Mesothelial cell of epicardium (in vitro differentiated cells): ENCODE results near the gene CCSER1. TPM values are rescaled to one million over a fixed set of nuclear protein-coding genes. Genes with fewer than 3 reads are reported as not detected.
A peak's percentile ranks its signal among the peaks of the same experiment; 100 is the strongest.

Experiments used
- DNase-seq, 2 experiments: peaks; one replicate each; pipeline ENCODE4 v3.0.0; 2021; ENCODE audit warnings: low spot score in 2 of 2; ENCODE audit not compliant: unreplicated experiment in 2 of 2
- H3K27ac Mint-ChIP-seq: 2 replicates; pipeline ENCODE4 v1.8.0; 2021; ENCODE audit warnings: mixed read lengths
- H3K27me3 Mint-ChIP-seq: 2 replicates; pipeline ENCODE4 v1.8.0; 2021; ENCODE audit warnings: low read depth, mixed read lengths
- H3K36me3 Mint-ChIP-seq: 2 replicates; pipeline ENCODE4 v1.8.0; 2021; ENCODE audit warnings: mixed read lengths
- H3K4me1 Mint-ChIP-seq: 2 replicates; pipeline ENCODE4 v1.8.0; 2021; ENCODE audit warnings: mixed read lengths
- H3K4me3 Mint-ChIP-seq: 2 replicates; pipeline ENCODE4 v1.8.0; 2021; ENCODE audit warnings: mild to moderate bottlenecking, moderate library complexity, mixed read lengths
- H3K9me3 Mint-ChIP-seq: 2 replicates; pipeline ENCODE4 v1.8.0; 2021; ENCODE audit warnings: mixed read lengths
- total RNA-seq: library from RNA; stranded (reverse); gene quantifications from 3 replicates; pipeline ENCODE4 v1.2.1, GENCODE V29; 2021
- TF ChIP-seq, protein P1 (sequence below): fragments of 200-600 bp; sonication (generic); IDR thresholded peaks from one replicate; pipeline ENCODE4 v1.5.0; 2021; ENCODE audit warnings: antibody characterized with exemption; ENCODE audit not compliant: unreplicated experiment

Gene CCSER1
- total RNA-seq, 1 donor from 2014 or later, result 7.2 TPM

DNA sequence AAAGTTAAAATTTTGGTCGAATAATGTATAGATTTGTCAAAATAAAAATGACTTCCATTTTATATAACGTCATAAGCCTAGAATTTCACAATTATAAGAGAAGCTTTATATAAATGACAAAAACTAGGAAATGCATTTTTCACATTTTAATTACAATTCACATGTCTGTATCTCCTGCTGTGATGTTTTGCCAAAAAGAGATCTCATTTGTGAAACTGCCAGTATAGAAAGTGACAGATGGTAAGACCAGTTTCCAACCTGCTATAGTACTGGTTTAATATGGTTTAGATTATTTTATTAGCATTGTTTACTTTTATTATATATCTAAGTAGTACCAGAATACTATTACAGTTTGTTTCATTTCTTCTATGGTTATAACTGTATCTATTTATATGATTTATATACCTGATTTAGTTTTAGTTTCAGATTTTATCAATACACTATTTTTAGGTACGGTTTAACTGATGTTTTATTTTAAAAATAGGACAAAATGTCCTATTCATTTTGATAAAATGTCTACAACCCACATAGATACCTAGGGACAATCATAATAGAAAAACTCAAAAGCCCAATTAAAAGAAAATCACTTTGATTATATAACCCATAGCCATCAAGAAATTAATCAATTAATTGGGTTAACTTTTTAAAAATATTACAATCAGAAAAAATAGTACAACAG lies 5.4 kb upstream of the CCSER1 start:
- TF ChIP-seq, protein P1, sequence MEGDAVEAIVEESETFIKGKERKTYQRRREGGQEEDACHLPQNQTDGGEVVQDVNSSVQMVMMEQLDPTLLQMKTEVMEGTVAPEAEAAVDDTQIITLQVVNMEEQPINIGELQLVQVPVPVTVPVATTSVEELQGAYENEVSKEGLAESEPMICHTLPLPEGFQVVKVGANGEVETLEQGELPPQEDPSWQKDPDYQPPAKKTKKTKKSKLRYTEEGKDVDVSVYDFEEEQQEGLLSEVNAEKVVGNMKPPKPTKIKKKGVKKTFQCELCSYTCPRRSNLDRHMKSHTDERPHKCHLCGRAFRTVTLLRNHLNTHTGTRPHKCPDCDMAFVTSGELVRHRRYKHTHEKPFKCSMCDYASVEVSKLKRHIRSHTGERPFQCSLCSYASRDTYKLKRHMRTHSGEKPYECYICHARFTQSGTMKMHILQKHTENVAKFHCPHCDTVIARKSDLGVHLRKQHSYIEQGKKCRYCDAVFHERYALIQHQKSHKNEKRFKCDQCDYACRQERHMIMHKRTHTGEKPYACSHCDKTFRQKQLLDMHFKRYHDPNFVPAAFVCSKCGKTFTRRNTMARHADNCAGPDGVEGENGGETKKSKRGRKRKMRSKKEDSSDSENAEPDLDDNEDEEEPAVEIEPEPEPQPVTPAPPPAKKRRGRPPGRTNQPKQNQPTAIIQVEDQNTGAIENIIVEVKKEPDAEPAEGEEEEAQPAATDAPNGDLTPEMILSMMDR, result no peak
- Mint-ChIP-seq H3K4me3 (no peak overlapping the region), H3K4me1 (peaks cover 2% of the 10 kb centered on the region), H3K27me3 (peaks cover 21% of the 10 kb centered on the region), H3K9me3 (no peaks in the 10 kb centered on the region), H3K27ac (no peak overlapping the region), H3K36me3 (no peaks in the 10 kb centered on the region)
- DNase-seq, result no peak

DNA sequence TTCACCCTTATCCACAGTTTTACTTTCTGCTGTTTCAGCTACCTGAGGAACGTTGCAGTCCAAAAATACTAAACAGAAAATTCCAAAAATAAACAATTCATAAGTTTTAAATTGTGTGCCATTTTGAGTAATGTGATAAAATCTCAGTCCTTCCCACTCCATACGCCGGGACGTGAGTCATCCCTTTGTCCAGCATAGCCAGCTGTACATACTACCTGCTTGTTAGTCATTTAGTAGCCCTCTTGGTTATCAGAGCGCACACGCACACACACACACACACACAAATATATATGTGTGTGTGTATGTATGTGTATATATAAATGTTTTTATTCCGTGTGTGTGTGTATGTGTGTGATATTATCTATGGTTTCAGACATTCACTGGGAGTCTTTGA lies 4.8 kb upstream of the CCSER1 start:
- Mint-ChIP-seq H3K27me3 (peaks cover 25% of the 10 kb centered on the region), H3K36me3 (no peaks in the 10 kb centered on the region), H3K4me1 (peaks cover 4% of the 10 kb centered on the region), H3K27ac (no peak overlapping the region), H3K4me3 (no peak overlapping the region), H3K9me3 (no peaks in the 10 kb centered on the region)
- no peak for DNase-seq
- TF ChIP-seq, protein P1, result no peak

DNA sequence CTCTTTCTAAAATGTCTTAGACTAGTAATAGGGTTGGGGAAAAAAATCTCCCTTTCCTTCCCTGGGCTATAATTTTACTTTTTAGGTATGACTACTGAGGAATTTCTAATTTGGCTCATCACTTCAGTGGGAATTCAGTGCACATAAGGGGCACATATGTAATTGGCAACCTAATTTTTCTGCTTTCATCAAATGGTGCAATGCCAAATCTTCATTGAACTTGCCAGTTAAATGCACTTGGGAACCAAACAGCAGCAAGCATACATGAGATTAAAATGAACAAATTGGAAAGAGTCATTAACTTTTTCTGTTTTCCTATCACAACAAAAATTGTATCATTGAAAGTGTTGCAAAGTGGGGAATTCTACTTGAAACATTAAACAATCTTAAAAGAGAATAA lies 2.9 kb upstream of the CCSER1 start:
- Mint-ChIP-seq H3K9me3 (no peaks in the 10 kb centered on the region), H3K27ac (no peak overlapping the region), H3K36me3 (no peaks in the 10 kb centered on the region), H3K4me3 (no peak overlapping the region), H3K4me1 (peaks cover 14% of the 10 kb centered on the region), H3K27me3 (peaks cover 36% of the 10 kb centered on the region)
- DNase-seq, result no peak
- TF ChIP-seq, protein P1, result no peak

DNA sequence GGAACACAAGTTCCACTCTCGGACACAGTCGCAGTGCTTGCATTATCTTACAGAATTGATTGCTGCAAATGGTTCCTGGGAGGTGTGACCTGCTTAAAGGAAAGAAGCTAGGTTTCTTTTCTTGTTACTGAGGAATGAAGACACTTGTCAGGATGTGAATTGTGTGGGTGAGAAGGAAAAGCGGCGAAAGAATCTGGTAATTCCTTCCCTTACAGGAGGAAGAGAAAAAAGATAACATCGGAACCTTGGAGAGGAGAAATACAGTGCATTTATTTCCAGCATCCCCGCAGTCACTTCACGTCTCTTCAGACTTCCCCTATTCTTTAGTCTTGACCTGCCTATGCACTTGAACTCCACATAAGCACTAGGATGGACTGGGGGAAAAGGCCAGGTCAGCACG lies 389 bp upstream of the CCSER1 start:
- Mint-ChIP-seq H3K27me3 (peaks cover 42% of the 10 kb centered on the region), H3K27ac (peak overlapping the region; percentile 1), H3K4me1 (peaks cover 14% of the 10 kb centered on the region), H3K36me3 (no peaks in the 10 kb centered on the region), H3K4me3 (peak overlapping the region; percentile 85), H3K9me3 (no peaks in the 10 kb centered on the region)
- DNase-seq, result no peak
- TF ChIP-seq, protein P1, result no peak

DNA sequence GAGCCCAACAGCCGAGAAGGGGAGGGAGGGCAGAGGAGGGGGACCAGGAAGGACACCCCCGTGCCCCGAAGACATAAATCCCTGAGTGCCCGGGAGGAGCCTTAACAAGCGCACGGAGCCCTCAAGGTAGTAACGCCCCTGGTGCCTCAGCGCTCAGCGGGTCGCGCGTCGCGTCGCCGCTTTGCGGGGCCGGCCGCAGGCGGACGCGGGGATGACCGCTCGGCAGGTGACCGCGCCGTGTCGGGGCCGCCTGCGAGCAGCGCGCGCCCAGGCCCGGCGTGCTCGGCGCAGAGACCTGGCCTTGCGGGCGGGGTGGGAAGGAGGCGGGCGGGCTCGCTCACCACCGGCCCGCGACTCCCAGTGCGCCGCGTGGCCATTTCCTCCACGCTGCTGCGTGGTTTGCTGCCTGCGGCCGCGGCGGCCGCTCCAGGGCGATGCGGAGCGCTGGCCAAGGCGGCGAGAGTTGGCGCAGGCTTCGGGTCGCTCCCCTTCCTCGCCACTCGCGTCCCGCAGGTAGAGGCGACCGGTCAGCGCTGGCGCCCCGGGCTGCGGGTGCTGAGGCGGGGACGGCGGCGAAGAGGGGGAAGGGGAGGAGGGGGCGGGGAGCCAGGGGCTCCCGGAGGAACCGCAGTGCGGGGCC lies 632 bp downstream of the CCSER1 start:
- Mint-ChIP-seq H3K4me3 (peak overlapping the region; percentile 85), H3K27ac (peak overlapping the region; percentile 73), H3K9me3 (no peaks in the 10 kb centered on the region), H3K4me1 (peaks cover 14% of the 10 kb centered on the region), H3K36me3 (no peaks in the 10 kb centered on the region), H3K27me3 (peaks cover 45% of the 10 kb centered on the region)
- TF ChIP-seq, protein P1, result no peak
- peak; percentile 30 to 54 for DNase-seq
